ENCODE measurements around the gene CYTH1. TPM values are rescaled to one million over a fixed set of nuclear protein-coding genes. Genes with fewer than 3 reads are reported as not detected.
A peak's percentile ranks its signal among the peaks of the same experiment; 100 is the strongest.
"Not testable (repeated sequence)": the region's sequence is repeated elsewhere in the genome, so short reads cannot be mapped to it uniquely, and the experiment has no call there.

The CYTH1 gene
- total RNA-seq, 1 donor from 2014 or later: 62.9 TPM

DNA sequence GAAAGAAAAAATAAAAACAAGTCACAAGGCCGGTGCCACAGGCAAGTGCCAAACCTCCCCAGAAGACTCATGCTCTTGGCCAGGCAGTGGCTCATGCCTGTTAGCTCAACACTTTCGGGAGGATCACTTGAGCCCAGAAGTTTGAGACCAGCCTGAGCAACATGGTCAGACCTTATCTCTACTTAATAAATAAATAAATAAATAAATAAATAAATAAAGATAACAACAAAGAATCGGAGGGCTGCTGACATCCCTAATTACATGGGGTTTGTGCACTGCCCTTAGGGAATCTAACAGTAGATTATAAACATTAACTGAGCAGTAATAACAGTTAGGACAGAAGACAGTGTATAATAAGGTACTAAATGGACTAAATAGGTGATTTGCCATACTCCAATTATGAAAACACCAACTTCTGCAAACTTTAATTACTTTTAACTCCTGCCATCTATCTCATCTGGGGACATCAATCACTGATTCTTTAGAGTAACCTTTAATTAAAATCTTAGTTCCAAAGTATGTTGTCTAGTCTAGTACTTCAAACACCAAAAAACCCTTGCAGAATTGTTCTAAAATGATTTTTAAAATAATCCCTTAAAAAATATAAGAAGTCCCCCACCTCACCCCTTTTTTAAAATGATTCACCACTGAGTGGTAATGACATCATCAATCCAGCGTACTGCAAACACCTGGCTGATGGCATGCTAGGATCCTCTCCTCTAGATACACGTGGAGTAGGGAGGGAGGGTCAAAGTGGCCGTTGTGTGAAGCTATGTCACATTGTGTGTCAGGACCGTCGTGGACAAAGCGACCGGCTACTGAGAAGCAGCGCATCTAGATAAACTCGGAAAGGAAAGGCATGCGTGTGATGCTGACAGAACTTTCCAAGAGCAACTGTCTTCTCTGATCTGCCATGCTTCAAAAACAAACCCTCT lies 28.5 kb downstream of the CYTH1 start:
- peaks cover 15% of the 10 kb centered on the region for H3K4me1 ChIP-seq
- H3K27me3 ChIP-seq: no peaks in the 10 kb centered on the region
- no peaks in the 10 kb centered on the region for H3K36me3 ChIP-seq
- no peak overlapping the region for H3K27ac ChIP-seq
- H3K4me3 ChIP-seq: no peak overlapping the region
- no peaks in the 10 kb centered on the region for H3K9me3 ChIP-seq
- no peak for DNase-seq (ENCODE audit: extremely low spot score in 2 of 2)
- no peak for TF ChIP-seq CTCF (IDR thresholded peaks at IDR 0.05)
- TF ChIP-seq POLR2AphosphoS5 (IDR thresholded peaks at IDR 0.05; ENCODE audit: insufficient read depth in 1 of 2, low read depth in 1 of 2): no peak
- TF ChIP-seq POLR2A (IDR thresholded peaks at IDR 0.05): no peak
- intact Hi-C loops (cut with DNase I): no loop called here

- intact Hi-C loops (cut with DNase I): no loop called here
- TF ChIP-seq POLR2AphosphoS5 (IDR thresholded peaks at IDR 0.05; ENCODE audit: insufficient read depth in 1 of 2, low read depth in 1 of 2) (no peak), POLR2A (IDR thresholded peaks at IDR 0.05) (no peak), CTCF (IDR thresholded peaks at IDR 0.05) (no peak)
- no peaks in the 10 kb centered on the region for H3K27me3 ChIP-seq
- no peaks in the 10 kb centered on the region for H3K9me3 ChIP-seq
- DNase-seq (ENCODE audit: extremely low spot score in 2 of 2): no peak
- H3K4me3 ChIP-seq: no peak overlapping the region
- no peak overlapping the region for H3K27ac ChIP-seq
- peaks cover 27% of the 10 kb centered on the region for H3K4me1 ChIP-seq
- no peaks in the 10 kb centered on the region for H3K36me3 ChIP-seq
Measured at GRCh38 chr17:78751447-78752161, 30.5 kb downstream of the CYTH1 start.

DNA sequence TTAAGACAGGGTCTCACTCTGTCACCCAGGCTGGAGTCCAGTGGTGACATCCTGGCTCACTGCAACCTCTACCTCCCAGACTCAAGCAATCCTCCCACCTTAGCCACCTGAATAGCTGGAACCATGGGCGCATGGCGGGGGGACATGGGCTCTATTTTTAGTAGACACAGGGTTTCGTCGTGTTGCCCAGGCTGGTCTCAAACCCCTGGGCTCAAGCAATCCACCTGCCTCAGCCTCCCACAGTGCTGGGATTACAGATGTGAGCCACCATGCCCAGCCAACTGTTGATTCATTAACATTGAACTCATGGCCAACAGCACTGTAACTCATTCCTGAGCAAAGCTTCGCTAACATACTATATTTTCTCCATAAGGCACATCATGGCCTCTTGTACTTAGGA lies 31.1 kb downstream of the CYTH1 start:
- H3K4me3 ChIP-seq; H3K27ac ChIP-seq; H3K9me3 ChIP-seq; intact Hi-C loops (cut with DNase I); DNase-seq (ENCODE audit: extremely low spot score in 2 of 2); H3K36me3 ChIP-seq; H3K27me3 ChIP-seq: not testable (repeated sequence)
- peaks cover 33% of the 10 kb centered on the region for H3K4me1 ChIP-seq

- no peaks in the 10 kb centered on the region for H3K36me3 ChIP-seq
- peak overlapping the region; percentile 92 for H3K27ac ChIP-seq
- intact Hi-C loops (cut with DNase I): no loop called here
- H3K4me3 ChIP-seq: no peak overlapping the region
- no peaks in the 10 kb centered on the region for H3K27me3 ChIP-seq
- TF ChIP-seq CTCF (IDR thresholded peaks at IDR 0.05): no peak
- no peak for TF ChIP-seq POLR2A (IDR thresholded peaks at IDR 0.05)
- peak; percentile 48 to 95 for TF ChIP-seq POLR2AphosphoS5 (IDR thresholded peaks at IDR 0.05; ENCODE audit: insufficient read depth in 1 of 2, low read depth in 1 of 2)
- no peaks in the 10 kb centered on the region for H3K9me3 ChIP-seq
- peaks cover 47% of the 10 kb centered on the region for H3K4me1 ChIP-seq
- DNase-seq (ENCODE audit: extremely low spot score in 2 of 2): peak in 1 of 2 donors; percentile 93
Measured at GRCh38 chr17:78748730-78749317, 33.2 kb downstream of the CYTH1 start.

- no peaks in the 10 kb centered on the region for H3K9me3 ChIP-seq
- peaks cover 47% of the 10 kb centered on the region for H3K4me1 ChIP-seq
- DNase-seq (ENCODE audit: extremely low spot score in 2 of 2): no peak
- peak overlapping the region; percentile 92 for H3K27ac ChIP-seq
- H3K27me3 ChIP-seq: no peaks in the 10 kb centered on the region
- intact Hi-C loops (cut with DNase I): no loop called here
- no peak for TF ChIP-seq CTCF (IDR thresholded peaks at IDR 0.05)
- no peak for TF ChIP-seq POLR2AphosphoS5 (IDR thresholded peaks at IDR 0.05; ENCODE audit: insufficient read depth in 1 of 2, low read depth in 1 of 2)
- TF ChIP-seq POLR2A (IDR thresholded peaks at IDR 0.05): no peak
- H3K36me3 ChIP-seq: no peaks in the 10 kb centered on the region
- no peak overlapping the region for H3K4me3 ChIP-seq
Measured at GRCh38 chr17:78748048-78748729, 33.9 kb downstream of the CYTH1 start.

Data from vagina (tissue), 2 donors.